ENCODE data around the gene SIPA1L3.

SIPA1L3 gene

GRCh38 chr19:38021352-38021751, 114.3 kb downstream of the SIPA1L3 start (continued):
- no peak for TF ChIP-seq INSM2 (tag by site-specific recombination; IDR thresholded peaks at IDR 0.05)
- no peak for TF ChIP-seq ZNF366 (tag by site-specific recombination; conservative IDR thresholded peaks at IDR 0.05)
- TF ChIP-seq ZNF677 (tag by site-specific recombination; IDR thresholded peaks at IDR 0.05), result no peak
- TF ChIP-seq RBAK (tag by site-specific recombination; IDR thresholded peaks at IDR 0.05), result no peak
- TF ChIP-seq ZNF157 (tag by site-specific recombination; IDR thresholded peaks at IDR 0.05), result no peak
- TF ChIP-seq SP7 (tag by site-specific recombination; IDR thresholded peaks at IDR 0.05), result no peak
- no peak for TF ChIP-seq ZNF544 (tag by site-specific recombination; IDR thresholded peaks at IDR 0.05)

- ChIA-PET POLR2A (interaction anchor here (0.5 to 1.5 kb wide), 3 partner anchors 18 to 109 kb away, joined by 3 to 4 read pairs (median 3); no protein-coding TSS in a partner anchor), CTCF (interaction anchor here (0.6 to 1.3 kb wide), 4 partner anchors 12 to 120 kb away, joined by 3 to 5 read pairs (median 4); no protein-coding TSS in a partner anchor)
- no peaks in the 10 kb centered on the region for H3K9me3 ChIP-seq (ENCODE audit: control insufficient read depth, insufficient read depth, low read depth, low read length)
- no peaks in the 10 kb centered on the region; a peak in 1 of 3 replicates for H3K36me3 ChIP-seq (ENCODE audit: control insufficient read depth in 2 of 2, insufficient read depth in 1 of 2, low read length in 2 of 2)
- H3K27ac ChIP-seq (ENCODE audit: extremely low read depth, low read depth, low read length), result no peak overlapping the region
- H3K4me1 ChIP-seq (ENCODE audit: control insufficient read depth, insufficient read depth, low read length), result no peaks in the 10 kb centered on the region
- no peak overlapping the region for H3K4me3 ChIP-seq (ENCODE audit: low read depth, low read length)
- TF ChIP-seq PBX3 (CRISPR knock-in tag; IDR thresholded peaks at IDR 0.05) (no peak), ZNF837 (tag by site-specific recombination; IDR thresholded peaks at IDR 0.05) (no peak), ZBTB48 (tag by site-specific recombination; IDR thresholded peaks at IDR 0.05) (no peak), ZNF639 (tag by site-specific recombination; IDR thresholded peaks at IDR 0.05) (no peak), KLF10 (tag by site-specific recombination; IDR thresholded peaks at IDR 0.05) (no peak), ZNF366 (tag by site-specific recombination; conservative IDR thresholded peaks at IDR 0.05) (0 out of 2 replicates have a peak, but pooled peaks have one; percentile 15), MEIS1 (CRISPR knock-in tag; IDR thresholded peaks at IDR 0.05; ENCODE audit: borderline replicate concordance) (no peak), ZNF214 (tag by site-specific recombination; IDR thresholded peaks at IDR 0.05; ENCODE audit: borderline replicate concordance) (no peak), ZNF555 (tag by site-specific recombination; conservative IDR thresholded peaks at IDR 0.05) (no peak), ZNF514 (tag by site-specific recombination; IDR thresholded peaks at IDR 0.05) (no peak), ZNF2 (tag by site-specific recombination; IDR thresholded peaks at IDR 0.05) (no peak), GLI2 (tag by site-specific recombination; IDR thresholded peaks at IDR 0.05; ENCODE audit: borderline replicate concordance, low read depth) (no peak), ZNF426 (tag by site-specific recombination; IDR thresholded peaks at IDR 0.05) (no peak), ZNF23 (tag by site-specific recombination; IDR thresholded peaks at IDR 0.05; ENCODE audit: borderline replicate concordance) (no peak), ZNF626 (tag by site-specific recombination; IDR thresholded peaks at IDR 0.05) (no peak), ZNF768 (tag by site-specific recombination; IDR thresholded peaks at IDR 0.05) (no peak), ZIC2 (tag by site-specific recombination; IDR thresholded peaks at IDR 0.05) (0 out of 2 replicates have a peak, but pooled peaks have one; percentile 9), ZBTB7A (tag by site-specific recombination; IDR thresholded peaks at IDR 0.05; ENCODE audit: low read depth) (no peak), RBAK (tag by site-specific recombination; IDR thresholded peaks at IDR 0.05) (peak; percentile 4; the same call in 1 of the 2 replicates), HIC1 (tag by site-specific recombination; IDR thresholded peaks at IDR 0.05) (no peak), SCRT1 (tag by site-specific recombination; IDR thresholded peaks at IDR 0.05; ENCODE audit: borderline replicate concordance) (no peak), ATF2 (tag by site-specific recombination; IDR thresholded peaks at IDR 0.05; ENCODE audit: low read depth) (no peak), GLIS2 (tag by site-specific recombination; IDR thresholded peaks at IDR 0.05) (0 out of 2 replicates have a peak, but pooled peaks have one; percentile 32)
These were observed 116.0 kb downstream of the SIPA1L3 start for GRCh38 chr19:38022791-38023670.
